ENCODE data around the gene NINL. TPM values are rescaled to one million over a fixed set of nuclear protein-coding genes. Genes with fewer than 3 reads are reported as not detected.

Gene NINL
- total RNA-seq, 6 experiments from 2014 or later = 1.9 to 2.8 (median 2.2) TPM

DNA sequence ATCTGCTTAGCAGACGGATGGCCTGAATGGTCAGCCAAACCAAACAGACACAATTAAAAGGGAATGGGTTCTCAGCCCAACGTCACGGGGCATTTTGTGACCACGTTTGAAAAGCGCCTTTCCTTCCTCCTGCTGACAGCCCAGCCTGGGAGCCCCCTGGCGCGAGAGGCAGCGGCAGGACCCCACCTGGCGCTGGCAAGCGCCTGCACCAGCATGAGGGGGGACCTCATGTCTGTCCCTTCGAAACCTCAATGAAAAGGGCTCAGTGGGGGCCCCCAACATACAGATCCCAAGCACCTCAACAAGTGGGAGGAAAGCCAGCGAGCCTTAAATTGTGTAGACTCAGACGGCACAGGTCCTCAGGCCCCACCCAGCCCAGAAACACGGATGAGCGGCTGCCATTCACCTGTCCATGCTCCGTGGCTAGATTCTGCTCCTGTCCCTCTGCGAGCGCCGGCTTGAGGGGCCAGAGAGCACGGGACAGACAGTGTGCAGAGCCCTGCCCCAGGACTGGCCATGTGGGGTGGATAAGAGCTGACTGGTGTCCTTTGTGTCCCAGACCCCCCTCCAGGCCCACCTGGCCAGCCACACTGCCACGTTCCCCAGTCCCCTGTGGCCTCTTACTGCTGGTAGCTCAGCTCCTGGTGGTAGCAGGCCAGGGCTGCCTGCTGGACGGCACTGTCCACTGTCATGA lies 87.6 kb downstream of the NINL start:
- Mint-ChIP-seq H3K4me3 (no peak overlapping the region), H3K27ac (no peak overlapping the region), H3K4me1 (ENCODE audit: low read depth) (no peaks in the 10 kb centered on the region), H3K27me3 (ENCODE audit: insufficient read depth) (peaks cover 2% of the 10 kb centered on the region; the same call in 1 of the 2 replicates), H3K36me3 (ENCODE audit: low read depth) (no peaks in the 10 kb centered on the region), H3K9me3 (no peaks in the 10 kb centered on the region)
- DNase-seq = no peak
- TF ChIP-seq CTCF (IDR thresholded peaks at IDR 0.05) = no peak

DNA sequence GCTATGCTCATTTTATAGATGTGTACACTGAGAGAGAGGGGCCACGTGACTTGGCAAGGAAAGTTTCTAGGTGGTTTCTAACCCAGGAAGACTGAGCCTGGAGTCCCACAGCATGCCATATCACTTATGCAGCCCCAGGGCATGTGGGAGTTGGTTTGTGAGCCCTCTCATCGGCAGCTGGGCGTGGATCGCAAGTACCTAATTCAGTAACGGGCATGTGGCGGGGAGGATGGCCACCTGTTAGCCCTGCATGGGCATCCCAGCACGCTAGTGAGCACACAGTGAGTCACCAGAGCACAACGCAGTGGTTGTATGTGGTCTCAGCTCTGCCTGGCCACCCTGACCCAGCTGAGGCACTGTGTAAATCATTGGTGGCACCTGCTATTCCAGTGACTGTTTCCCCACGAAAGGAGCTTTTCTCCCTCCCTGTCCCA lies 88.3 kb downstream of the NINL start:
- Mint-ChIP-seq H3K27ac (no peak overlapping the region), H3K4me3 (no peak overlapping the region), H3K9me3 (no peaks in the 10 kb centered on the region), H3K4me1 (ENCODE audit: low read depth) (no peaks in the 10 kb centered on the region), H3K27me3 (ENCODE audit: insufficient read depth) (peaks cover 2% of the 10 kb centered on the region; the same call in 1 of the 2 replicates), H3K36me3 (ENCODE audit: low read depth) (no peaks in the 10 kb centered on the region)
- no peak for TF ChIP-seq CTCF (IDR thresholded peaks at IDR 0.05)
- DNase-seq = no peak

GRCh38 chr20:25496165-25496967 lies 89.0 kb downstream of the NINL start:
- H3K4me1 Mint-ChIP-seq (ENCODE audit: low read depth) = no peaks in the 10 kb centered on the region
- peaks cover 2% of the 10 kb centered on the region; the same call in 1 of the 2 replicates for H3K27me3 Mint-ChIP-seq (ENCODE audit: insufficient read depth)
- no peaks in the 10 kb centered on the region for H3K9me3 Mint-ChIP-seq
- H3K27ac Mint-ChIP-seq = no peak overlapping the region
- H3K4me3 Mint-ChIP-seq = no peak overlapping the region
- no peaks in the 10 kb centered on the region for H3K36me3 Mint-ChIP-seq (ENCODE audit: low read depth)
- no peak for TF ChIP-seq CTCF (IDR thresholded peaks at IDR 0.05)
- DNase-seq = no peak

DNA sequence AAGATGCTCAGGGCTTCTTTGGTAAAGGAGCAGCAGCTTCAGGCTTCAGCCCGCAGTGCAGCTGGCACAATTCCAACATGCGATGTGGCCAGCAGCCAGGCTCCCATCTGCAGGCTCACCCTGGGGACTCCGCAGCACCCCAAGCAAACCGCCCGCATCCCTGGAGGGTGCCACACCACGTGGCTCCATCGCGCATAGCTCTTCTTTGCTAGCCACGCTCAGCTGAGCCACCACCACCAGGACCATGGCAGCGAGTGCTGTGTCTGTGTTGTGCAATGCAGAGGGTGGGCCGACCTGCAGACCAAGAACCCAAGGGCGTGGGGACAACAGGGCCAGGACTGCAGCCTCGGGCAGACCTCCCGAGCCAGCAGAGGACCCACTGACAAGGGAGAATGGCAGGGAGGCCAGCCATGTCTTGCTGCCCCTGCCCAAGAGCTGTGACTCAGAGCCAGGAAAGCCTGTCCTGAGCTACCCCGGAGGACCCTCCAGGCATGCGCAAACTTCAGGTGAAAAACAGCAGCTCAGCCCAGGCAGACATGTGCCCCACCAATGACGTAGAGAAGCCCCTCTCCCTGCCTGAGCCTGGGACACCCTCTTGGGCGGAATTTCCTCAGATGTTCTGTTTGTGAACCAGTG lies 90.0 kb downstream of the NINL start:
- Mint-ChIP-seq H3K4me1 (ENCODE audit: low read depth) (no peaks in the 10 kb centered on the region), H3K27ac (no peak overlapping the region), H3K4me3 (no peak overlapping the region), H3K36me3 (ENCODE audit: low read depth) (no peaks in the 10 kb centered on the region), H3K27me3 (ENCODE audit: insufficient read depth) (peaks cover 2% of the 10 kb centered on the region; the same call in 1 of the 2 replicates), H3K9me3 (no peaks in the 10 kb centered on the region)
- DNase-seq = no peak
- TF ChIP-seq CTCF (IDR thresholded peaks at IDR 0.05) = no peak

- Mint-ChIP-seq H3K4me1 (ENCODE audit: low read depth) (no peaks in the 10 kb centered on the region), H3K4me3 (no peak overlapping the region), H3K27me3 (ENCODE audit: insufficient read depth) (peaks cover 2% of the 10 kb centered on the region; the same call in 1 of the 2 replicates), H3K36me3 (ENCODE audit: low read depth) (no peaks in the 10 kb centered on the region), H3K27ac (no peak overlapping the region), H3K9me3 (no peaks in the 10 kb centered on the region)
- no peak for DNase-seq
- TF ChIP-seq CTCF (IDR thresholded peaks at IDR 0.05) = no peak
Observed at GRCh38 chr20:25494506-25495188, 90.7 kb downstream of the NINL start.
